Uterus (tissue), 2 donors: Measurements from ENCODE around the gene HMGCS2.

Experiments
- CTCF ChIP-seq, 4 experiments: fragments of 200-600 bp in 2 of 4; fragments of 450-650 bp in 2 of 4; sonication (generic) in 2 of 4; IDR thresholded peaks; one replicate each; pipeline ENCODE4 v1.5.1; 2016 to 2019; ENCODE audit warnings: antibody characterized with exemption in 4 of 4, mild to moderate bottlenecking in 2 of 4, moderate library complexity in 1 of 4
- POLR2A ChIP-seq, 2 donors: fragments of 450-650 bp; IDR thresholded peaks; one replicate each; pipeline ENCODE4 v1.6.1; 2016; ENCODE audit warnings: antibody characterized with exemption in 2 of 2, mild to moderate bottlenecking in 1 of 2, moderate library complexity in 1 of 2

- no peak for TF ChIP-seq CTCF (IDR thresholded peaks at IDR 0.05)
- TF ChIP-seq POLR2A (IDR thresholded peaks at IDR 0.05) = no peak
Observed at GRCh38 chr1:119799599-119800177, 31.0 kb upstream of the HMGCS2 start.
